IMR-90 (cell line): ENCODE data around the gene TASP1. TPM values are rescaled to one million over a fixed set of nuclear protein-coding genes. Genes with fewer than 3 reads are reported as not detected.

ENCODE experiments used
- ATAC-seq: fragments of 200-7000 bp; cut with Tn5 transposase; 2 replicates; pipeline ENCODE4 v1.9.1; 2020; ENCODE audit warnings: low read depth, mild to moderate bottlenecking, moderate library complexity
- BruUV-seq: library from RNA; stranded (reverse); fragments of 400-500 nt; replicated peaks from 2 replicates; lab custom pipeline; 2021; lab: Mats Ljungman, UMichigan
- CTCF ChIA-PET: fragments of 300-600 bp; formaldehyde crosslinking; extraction: SDS; loops from one replicate; lab custom pipeline; 2021; ENCODE audit warnings: antibody characterized with exemption; lab: Yijun Ruan, JAX
- POLR2A ChIA-PET: fragments of 300-600 bp; sonication (Branson Sonifier 250); formaldehyde crosslinking; loops from one replicate; lab custom pipeline; 2022; ENCODE audit warnings: antibody characterized with exemption; ENCODE audit not compliant: unreplicated experiment; lab: Charles Lee
- DNase-seq: peaks from one replicate; pipeline ENCODE4 v3.0.0; 2013
- H2AFZ ChIP-seq: replicated peaks from 2 replicates; pipeline ENCODE3; 2013; ENCODE audit warnings: low read length, mild to moderate bottlenecking; ENCODE audit not compliant: poor library complexity
- H2AK5ac ChIP-seq: 2 replicates; pipeline ENCODE4 v1.6.1; 2013; ENCODE audit warnings: low read depth, low read length, inconsistent platforms
- H2AK9ac ChIP-seq: replicated peaks from 2 replicates; pipeline ENCODE3; 2013; ENCODE audit warnings: mild to moderate bottlenecking, low read depth, low read length, moderate library complexity; ENCODE audit not compliant: poor library complexity
- H2BK120ac ChIP-seq: 2 replicates; pipeline ENCODE4 v1.6.1; 2013; ENCODE audit warnings: low read depth, low read length, inconsistent platforms
- H2BK15ac ChIP-seq: 3 replicates; pipeline ENCODE4 v1.6.1; 2013; ENCODE audit warnings: low read depth, low read length, inconsistent platforms
- H2BK20ac ChIP-seq: 2 replicates; pipeline ENCODE4 v1.6.1; 2013; ENCODE audit warnings: low read depth, mild to moderate bottlenecking, inconsistent platforms, low read length, moderate library complexity
- H2BK5ac ChIP-seq: 2 replicates; pipeline ENCODE4 v1.6.1; 2013; ENCODE audit warnings: mild to moderate bottlenecking, low read depth, low read length, inconsistent platforms; ENCODE audit not compliant: poor library complexity, severe bottlenecking
- H3K14ac ChIP-seq: replicated peaks from 2 replicates; pipeline ENCODE4 v1.6.1; 2013; ENCODE audit warnings: low read depth, low read length, inconsistent platforms
- H3K18ac ChIP-seq: 2 replicates; pipeline ENCODE4 v1.6.1; 2013; ENCODE audit warnings: low read depth, low read length, control low read depth
- H3K23ac ChIP-seq: 2 replicates; pipeline ENCODE4 v1.6.1; 2013; ENCODE audit warnings: low read depth, low read length, inconsistent platforms
- H3K27ac ChIP-seq: 2 replicates; pipeline ENCODE4 v1.5.1; 2013; ENCODE audit warnings: mild to moderate bottlenecking, control low read depth, low read length; ENCODE audit not compliant: insufficient read depth
- H3K27me3 ChIP-seq: 2 replicates; pipeline ENCODE4 v1.6.1; 2013; ENCODE audit warnings: low read length; ENCODE audit not compliant: control insufficient read depth, insufficient read depth
- H3K36me3 ChIP-seq: 2 replicates; pipeline ENCODE4 v1.6.1; 2013; ENCODE audit warnings: low read length, mixed read lengths; ENCODE audit not compliant: control insufficient read depth, insufficient read depth
- H3K4ac ChIP-seq: 2 replicates; pipeline ENCODE4 v1.6.1; 2013; ENCODE audit warnings: low read depth, low read length, inconsistent platforms
- H3K4me1 ChIP-seq: 2 replicates; pipeline ENCODE4 v1.6.1; 2013; ENCODE audit warnings: low read length, mixed read lengths; ENCODE audit not compliant: control insufficient read depth, insufficient read depth
- H3K4me2 ChIP-seq: 2 replicates; pipeline ENCODE4 v1.6.1; 2013; ENCODE audit warnings: low read depth, mild to moderate bottlenecking, control low read depth, low read length, moderate library complexity
- H3K4me3 ChIP-seq: 2 replicates; pipeline ENCODE4 v1.5.1; 2013; ENCODE audit warnings: low read depth, mild to moderate bottlenecking, control low read depth, low read length, moderate library complexity; ENCODE audit not compliant: insufficient read depth
- H3K56ac ChIP-seq: 2 replicates; pipeline ENCODE4 v1.6.1; 2013; ENCODE audit warnings: low read length, inconsistent platforms; ENCODE audit not compliant: insufficient read depth; ENCODE audit errors: extremely low read depth
- H3K79me1 ChIP-seq, 2 experiments: 2 replicates each; pipeline ENCODE4 v1.6.1; 2013; ENCODE audit warnings: low read length in 2 of 2, inconsistent platforms in 1 of 2, low read depth in 1 of 2
- H3K9ac ChIP-seq: 2 replicates; pipeline ENCODE4 v1.6.1; 2013; ENCODE audit warnings: low read depth, low read length, control low read depth
- H3K9me1 ChIP-seq: 2 replicates; pipeline ENCODE4 v1.6.1; 2013; ENCODE audit warnings: low read length, inconsistent platforms; ENCODE audit not compliant: insufficient read depth
- H3K9me3 ChIP-seq: 2 replicates; pipeline ENCODE4 v1.6.1; 2013; ENCODE audit warnings: low read length; ENCODE audit not compliant: control insufficient read depth, insufficient read depth
- H4K20me1 ChIP-seq: 2 replicates; pipeline ENCODE4 v1.6.1; 2013; ENCODE audit warnings: low read length, inconsistent platforms; ENCODE audit not compliant: insufficient read depth
- H4K5ac ChIP-seq: 2 replicates; pipeline ENCODE4 v1.6.1; 2013; ENCODE audit warnings: mild to moderate bottlenecking, low read depth, low read length, control low read depth
- H4K8ac ChIP-seq, 2 experiments: 2 replicates each; pipeline ENCODE4 v1.6.1; 2013; ENCODE audit warnings: low read depth in 2 of 2, low read length in 2 of 2, control low read depth in 1 of 2, inconsistent platforms in 1 of 2
- H4K91ac ChIP-seq: 2 replicates; pipeline ENCODE4 v1.6.1; 2013; ENCODE audit warnings: low read depth, low read length, inconsistent platforms; ENCODE audit not compliant: insufficient read depth
- CEBPB ChIP-seq: IDR thresholded peaks from 2 replicates; pipeline ENCODE4 v1.6.1; 2012; ENCODE audit warnings: low read depth, low read length, improper control_type of control experiment
- CHD1 ChIP-seq: IDR thresholded peaks from 2 replicates; pipeline ENCODE4 v1.6.1; 2012; ENCODE audit warnings: low read depth, low read length, improper control_type of control experiment
- CTCF ChIP-seq: conservative IDR thresholded peaks from 2 replicates; pipeline ENCODE4 v1.5.1; 2012; ENCODE audit warnings: mild to moderate bottlenecking, low read depth, low read length, improper control_type of control experiment
- ELK1 ChIP-seq: fragments of 150-350 bp; IDR thresholded peaks from 2 replicates; pipeline ENCODE4 v1.6.1; 2016; ENCODE audit warnings: low read depth, mild to moderate bottlenecking, low read length, moderate library complexity, borderline replicate concordance
- FOS ChIP-seq: fragments of 150-350 bp; IDR thresholded peaks from 2 replicates; pipeline ENCODE4 v1.6.1; 2016; ENCODE audit warnings: low read depth, low read length
- MAFK ChIP-seq: IDR thresholded peaks from 2 replicates; pipeline ENCODE4 v1.6.1; 2012; ENCODE audit warnings: low read depth, low read length, improper control_type of control experiment
- MAZ ChIP-seq: IDR thresholded peaks from 2 replicates; pipeline ENCODE4 v1.6.1; 2012; ENCODE audit warnings: low read depth, mild to moderate bottlenecking, low read length, improper control_type of control experiment, moderate library complexity, borderline replicate concordance
- MXI1 ChIP-seq: IDR thresholded peaks from 2 replicates; pipeline ENCODE4 v1.6.1; 2012; ENCODE audit warnings: low read depth, mild to moderate bottlenecking, low read length, moderate library complexity, borderline replicate concordance
- NFE2L2 ChIP-seq: fragments of 150-350 bp; IDR thresholded peaks from 2 replicates; pipeline ENCODE4 v1.6.1; 2016; ENCODE audit warnings: low read depth, mild to moderate bottlenecking, low read length
- POLR2A ChIP-seq: IDR thresholded peaks from 2 replicates; pipeline ENCODE4 v1.6.1; 2012; ENCODE audit warnings: mild to moderate bottlenecking, low read depth, low read length
- RAD21 ChIP-seq: IDR thresholded peaks from 2 replicates; pipeline ENCODE4 v1.6.1; 2012; ENCODE audit warnings: low read length, improper control_type of control experiment
- RCOR1 ChIP-seq: IDR thresholded peaks from 2 replicates; pipeline ENCODE4 v1.6.1; 2012; ENCODE audit warnings: mild to moderate bottlenecking, low read length, improper control_type of control experiment; ENCODE audit not compliant: insufficient replicate concordance
- RFX5 ChIP-seq: IDR thresholded peaks from 2 replicates; pipeline ENCODE4 v1.8.0; 2012; ENCODE audit warnings: low read depth, mild to moderate bottlenecking, low read length, moderate library complexity
- SMC3 ChIP-seq: fragments of 150-350 bp; IDR thresholded peaks from 2 replicates; pipeline ENCODE4 v1.6.1; 2016; ENCODE audit warnings: low read depth, mild to moderate bottlenecking, antibody characterized with exemption, low read length, moderate library complexity
- WGBS, 2 experiments: methylation state at CpG; one replicate each; pipeline versions ENCODE4 v1.1.5 to v1.1.7; 2013; ENCODE audit warnings: missing lambda C conversion rate in 2 of 2; ENCODE audit not compliant: insufficient read length in 1 of 2; ENCODE audit errors: extremely low coverage in 2 of 2; 5-methylcytosine and 5-hydroxymethylcytosine counted together
- dilution Hi-C: fragments of 300-500 bp; cut with HindIII; formaldehyde crosslinking; loops from one replicate; pipeline ENCODE4 v1.14.3; 2018; ENCODE audit warnings: low sequenced_read_pairs; ENCODE audit not compliant: unreplicated experiment
- in situ Hi-C: fragments of 300-500 bp; cut with MboI; formaldehyde crosslinking; loops from 3 replicates; pipeline ENCODE4 v1.14.3; 2019; ENCODE audit warnings: low sequenced_read_pairs, inconsistent platforms, mixed read lengths
- intact Hi-C: fragments of 100-400 bp; cut with micrococcal nuclease; formaldehyde crosslinking; loops from 2 replicates; pipeline ENCODE4 v1.10.0; 2022
- polyA plus RNA-seq, 3 experiments: library from polyadenylated mRNA; depleted of rRNA; stranded (reverse); fragments of >200 nt; gene quantifications; 2 replicates each; pipeline ENCODE4 v1.2.3, GENCODE V29; 2012; ENCODE audit warnings: low replicate concordance in 1 of 3
- total RNA-seq: library from RNA; depleted of rRNA; stranded (reverse); fragments of >200 nt; gene quantifications from 2 replicates; pipeline ENCODE4 v1.2.3, GENCODE V29; 2012
- TF ChIP-seq, protein P1 (sequence below): fragments of 150-350 bp; IDR thresholded peaks from 2 replicates; pipeline ENCODE4 v1.6.1; 2017; ENCODE audit warnings: mild to moderate bottlenecking, antibody characterized with exemption, low read length, low read depth

Gene TASP1
- total and polyA plus RNA-seq, 2 of the 4 experiments (the other 2 are of a cell fraction) = 3.9 to 7.9 TPM

GRCh38 chr20:13455713-13456112 is 183.0 kb downstream of the TASP1 start:
- no peaks in the 10 kb centered on the region for H4K20me1 ChIP-seq
- H3K4me1 ChIP-seq = peaks cover 3% of the 10 kb centered on the region
- no peak overlapping the region for H3K4me2 ChIP-seq
- WGBS, 2 experiments = 100% methylated on average over 1 of the region's 3 CpGs; no CpG with 5 or more reads in 1 of the 2 experiments
- peak overlapping the region; percentile 75; the same call in 1 of the 2 replicates for H3K18ac ChIP-seq
- no peaks in the 10 kb centered on the region for H3K36me3 ChIP-seq
- no peak overlapping the region for H3K27ac ChIP-seq
- no peak overlapping the region for H2BK20ac ChIP-seq
- peak overlapping the region; percentile 44; the same call in 1 of the 2 replicates for H4K5ac ChIP-seq
- H3K14ac ChIP-seq = peak overlapping the region; percentile 2; the same call in 1 of the 2 replicates
- H4K8ac ChIP-seq = peak overlapping the region in 1 of 2 experiments; percentile 50; a peak in 1 of 4 replicates
- H4K91ac ChIP-seq = no peak overlapping the region
- ChIA-PET POLR2A (no interaction called here), CTCF (no interaction called here)
- H3K27me3 ChIP-seq = no peaks in the 10 kb centered on the region
- H2AK9ac ChIP-seq = no peak overlapping the region
- no peak overlapping the region for H3K56ac ChIP-seq
- TF ChIP-seq POLR2A = no peak
- TF ChIP-seq MXI1 = no peak
- no peak for TF ChIP-seq CHD1
- no peak for TF ChIP-seq MAZ
- no peak for TF ChIP-seq RAD21
- TF ChIP-seq RFX5 = no peak
- TF ChIP-seq MAFK = no peak
- no peak for TF ChIP-seq FOS
- no peak for TF ChIP-seq NFE2L2
- no peak for TF ChIP-seq CEBPB
- no peak for TF ChIP-seq CTCF
- TF ChIP-seq RCOR1 = no peak
- TF ChIP-seq, protein P1, sequence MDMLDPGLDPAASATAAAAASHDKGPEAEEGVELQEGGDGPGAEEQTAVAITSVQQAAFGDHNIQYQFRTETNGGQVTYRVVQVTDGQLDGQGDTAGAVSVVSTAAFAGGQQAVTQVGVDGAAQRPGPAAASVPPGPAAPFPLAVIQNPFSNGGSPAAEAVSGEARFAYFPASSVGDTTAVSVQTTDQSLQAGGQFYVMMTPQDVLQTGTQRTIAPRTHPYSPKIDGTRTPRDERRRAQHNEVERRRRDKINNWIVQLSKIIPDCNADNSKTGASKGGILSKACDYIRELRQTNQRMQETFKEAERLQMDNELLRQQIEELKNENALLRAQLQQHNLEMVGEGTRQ = no peak
- TF ChIP-seq SMC3 = no peak
- no peak for TF ChIP-seq ELK1
- H3K9me1 ChIP-seq = no peaks in the 10 kb centered on the region; the same call in 1 of the 2 replicates
- no peak for ATAC-seq
- BruUV-seq = no TSS peak
- intact Hi-C loops (loop anchor here (10.0 kb wide), 1 partner anchor 319 kb away; no protein-coding TSS in a partner anchor), dilution Hi-C loops (no loop called here), in situ Hi-C loops (loop anchor here (25.0 kb wide), 2 partner anchors 93 to 307 kb away; no protein-coding TSS in a partner anchor)
- no peaks in the 10 kb centered on the region for H3K79me1 ChIP-seq
- H2AFZ ChIP-seq = no peak overlapping the region
- DNase-seq = peak; percentile 39
- H3K9ac ChIP-seq = no peak overlapping the region
- H2BK15ac ChIP-seq = no peak overlapping the region
- no peak overlapping the region for H2BK5ac ChIP-seq
- no peak overlapping the region for H3K4me3 ChIP-seq
- H3K23ac ChIP-seq = no peak overlapping the region; the same call in 1 of the 2 replicates
- no peak overlapping the region for H3K4ac ChIP-seq
- no peak overlapping the region for H2AK5ac ChIP-seq
- H3K9me3 ChIP-seq = no peaks in the 10 kb centered on the region
- no peak overlapping the region; the same call in 1 of the 2 replicates for H2BK120ac ChIP-seq
